Left kidney (tissue), 8 donors: ENCODE data around the gene HVCN1. TPM values are rescaled to one million over a fixed set of nuclear protein-coding genes. Genes with fewer than 3 reads are reported as not detected.
"Not testable (repeated sequence)": the region's sequence is repeated elsewhere in the genome, so short reads cannot be mapped to it uniquely, and the experiment has no call there.

Experiments
- DNase-seq: peaks from one replicate; pipeline ENCODE4 v3.0.0-alpha.2; 2013
- long read RNA-seq, 8 donors: transcript quantifications; one replicate each; lab custom pipeline, GENCODE V29; 2026
- polyA plus RNA-seq: library from polyadenylated mRNA; unstranded; fragments of 120-200 nt; gene quantifications from one replicate; pipeline ENCODE4 v1.2.1, GENCODE V29; 2013; ENCODE audit not compliant: insufficient read length

The HVCN1 gene
- polyA plus RNA-seq, result 10.7 TPM
- long read RNA-seq, donor 1, partial matches to known transcripts, result 94 of 111 reads
- long read RNA-seq, donor 1, other reads (novel, unspliced or antisense), result 15 of 111 reads
- long read RNA-seq, donor 2, partial matches to known transcripts, result 61 of 76 reads
- long read RNA-seq, donor 2, other reads (novel, unspliced or antisense), result 14 of 76 reads
- long read RNA-seq, donor 3, partial matches to known transcripts, result 0 of 3 reads
- long read RNA-seq, donor 3, other reads (novel, unspliced or antisense), result 0 of 3 reads
- long read RNA-seq, donor 4, partial matches to known transcripts, result 0 of 1 reads
- long read RNA-seq, donor 4, other reads (novel, unspliced or antisense), result 0 of 1 reads
- long read RNA-seq, donor 5, partial matches to known transcripts, result 0 of 2 reads
- long read RNA-seq, donor 5, other reads (novel, unspliced or antisense), result 0 of 2 reads
- long read RNA-seq, donor 6, partial matches to known transcripts, result 0 of 1 reads
- long read RNA-seq, donor 6, other reads (novel, unspliced or antisense), result 0 of 1 reads
- long read RNA-seq, donor 7, partial matches to known transcripts, result 0 of 2 reads
- long read RNA-seq, donor 7, other reads (novel, unspliced or antisense), result 0 of 2 reads
- long read RNA-seq, donor 8, partial matches to known transcripts, result 0 of 2 reads
- long read RNA-seq, donor 8, other reads (novel, unspliced or antisense), result 0 of 2 reads

GRCh38 chr12:110688446-110689280 lies at the start of gene HVCN1:
TSS of gene HVCN1 (minus strand) at chr12:110689115. CDS start at chr12:110683245, 5,870 bp downstream.
- DNase-seq, result no peak

GRCh38 chr12:110737532-110737931 lies 48.6 kb upstream of the HVCN1 start:
- no peak for DNase-seq

GRCh38 chr12:110737016-110737415 lies 48.1 kb upstream of the HVCN1 start:
- not testable (repeated sequence) for DNase-seq

GRCh38 chr12:110733900-110734299 lies 45.0 kb upstream of the HVCN1 start:
- DNase-seq, result no peak

GRCh38 chr12:110733089-110733715 lies 44.3 kb upstream of the HVCN1 start:
- no peak for DNase-seq

- DNase-seq, result no peak
Observed at GRCh38 chr12:110732572-110732971, 43.7 kb upstream of the HVCN1 start.

GRCh38 chr12:110731479-110731878 lies 42.6 kb upstream of the HVCN1 start:
- no peak for DNase-seq

- DNase-seq, result no peak
Observed at GRCh38 chr12:110728628-110729027, 39.7 kb upstream of the HVCN1 start.

GRCh38 chr12:110726708-110727369 lies 37.9 kb upstream of the HVCN1 start:
- no peak for DNase-seq

GRCh38 chr12:110726028-110726427 lies 37.1 kb upstream of the HVCN1 start:
- no peak for DNase-seq

GRCh38 chr12:110725267-110725666 lies 36.4 kb upstream of the HVCN1 start:
- no peak for DNase-seq

- DNase-seq, result not testable (repeated sequence)
Observed at GRCh38 chr12:110722892-110723291, 34.0 kb upstream of the HVCN1 start.

GRCh38 chr12:110721570-110721969 lies 32.7 kb upstream of the HVCN1 start:
- no peak for DNase-seq

GRCh38 chr12:110720516-110720915 lies 31.6 kb upstream of the HVCN1 start:
- no peak for DNase-seq

- DNase-seq, result no peak
Observed at GRCh38 chr12:110718222-110718908, 29.4 kb upstream of the HVCN1 start.

- no peak for DNase-seq
Observed at GRCh38 chr12:110717037-110717436, 28.1 kb upstream of the HVCN1 start.

GRCh38 chr12:110708917-110709316 lies 20.0 kb upstream of the HVCN1 start:
- DNase-seq, result no peak

GRCh38 chr12:110705309-110705708 lies 16.4 kb upstream of the HVCN1 start:
- DNase-seq, result no peak

- no peak for DNase-seq
Observed at GRCh38 chr12:110704750-110705149, 15.8 kb upstream of the HVCN1 start.

- DNase-seq, result no peak
Observed at GRCh38 chr12:110704231-110704630, 15.3 kb upstream of the HVCN1 start.

GRCh38 chr12:110702081-110702480 lies 13.2 kb upstream of the HVCN1 start:
- no peak for DNase-seq
